HG03342 (cell line): ENCODE data around the gene DGKD.

Experiments
- ATAC-seq: cut with Tn5 transposase; IDR thresholded peaks from one replicate; pipeline ENCODE4 v1.9.1; 2021; ENCODE audit warnings: mild to moderate bottlenecking, moderate library complexity; ENCODE audit not compliant: unreplicated experiment

The DGKD gene

GRCh38 chr2:233423552-233423860 lies 69.2 kb downstream of the DGKD start:
- ATAC-seq = no peak

GRCh38 chr2:233424154-233424951 lies 70.1 kb downstream of the DGKD start:
- no peak for ATAC-seq

- ATAC-seq = no peak
These were observed 72.5 kb downstream of the DGKD start for GRCh38 chr2:233426619-233427342.

GRCh38 chr2:233428008-233428407 lies 73.7 kb downstream of the DGKD start:
- no peak for ATAC-seq

GRCh38 chr2:233428438-233428837 lies 74.1 kb downstream of the DGKD start:
- no peak for ATAC-seq

- no peak for ATAC-seq
These were observed 75.0 kb downstream of the DGKD start for GRCh38 chr2:233429175-233429897.

GRCh38 chr2:233430081-233430480 lies 75.8 kb downstream of the DGKD start:
- no peak for ATAC-seq

GRCh38 chr2:233430651-233431050 lies 76.4 kb downstream of the DGKD start:
- ATAC-seq = no peak

- no peak for ATAC-seq
These were observed 78.7 kb downstream of the DGKD start for GRCh38 chr2:233433029-233433428.

- ATAC-seq = no peak
These were observed 79.5 kb downstream of the DGKD start for GRCh38 chr2:233433794-233434193.

- ATAC-seq = no peak
These were observed 80.5 kb downstream of the DGKD start for GRCh38 chr2:233434666-233435330.

- ATAC-seq = no peak
These were observed 81.3 kb downstream of the DGKD start for GRCh38 chr2:233435436-233436190.

GRCh38 chr2:233436191-233436581 lies 81.9 kb downstream of the DGKD start:
- no peak for ATAC-seq

- no peak for ATAC-seq
These were observed 82.6 kb downstream of the DGKD start for GRCh38 chr2:233436691-233437438.

GRCh38 chr2:233437439-233437955 lies 83.2 kb downstream of the DGKD start:
- ATAC-seq = no peak

GRCh38 chr2:233438573-233439147 lies 84.4 kb downstream of the DGKD start:
- ATAC-seq = no peak

GRCh38 chr2:233439191-233439590 lies 84.9 kb downstream of the DGKD start:
- ATAC-seq = no peak

- no peak for ATAC-seq
These were observed 86.0 kb downstream of the DGKD start for GRCh38 chr2:233440314-233440713.

GRCh38 chr2:233440714-233441113 lies 86.4 kb downstream of the DGKD start:
- no peak for ATAC-seq
